ENCODE data around the gene CLPSL2. TPM values are rescaled to one million over a fixed set of nuclear protein-coding genes. Genes with fewer than 3 reads are reported as not detected.

Gene CLPSL2
- total RNA-seq, 1 experiment from 2014 or later, result 1.7 TPM

GRCh38 chr6:35788423-35788982, 12.1 kb downstream of the CLPSL2 start:
- ATAC-seq, result no peak

More at GRCh38 chr6:35788423-35788982, 12.1 kb downstream of the CLPSL2 start:
- no peak for DNase-seq (ENCODE audit: low read depth, low spot score)
- RAD21 ChIA-PET (ENCODE audit: low non-redundant PET in 1 of 2, low total read pairs in 2 of 2, uncharacterized antibody in 2 of 2, unreplicated experiment in 2 of 2), result no interaction called here
- no peak overlapping the region for H2AFZ ChIP-seq (ENCODE audit: low read depth, low read length, poor library complexity, severe bottlenecking)
- H3K9ac ChIP-seq (ENCODE audit: low read length), result no peak overlapping the region
- POLR2A ChIA-PET, result no interaction called here
- no TSS peak for BruUV-seq (replicated peaks)
- CTCF ChIA-PET, result no interaction called here
- no peak overlapping the region for H3K4me3 ChIP-seq (replicated peaks in 1 of 2; ENCODE audit: low read depth in 1 of 2, low read length in 2 of 2)
- H3K9me2 ChIP-seq (ENCODE audit: insufficient read depth), result no peaks in the 10 kb centered on the region
- no peak overlapping the region for H3K27ac ChIP-seq (ENCODE audit: low read depth, low read length)
- intact Hi-C loops (cut with micrococcal nuclease), result no loop called here
- no peak overlapping the region for H3K4me2 ChIP-seq (ENCODE audit: low read length)
- H3K4me1 ChIP-seq (ENCODE audit: control insufficient read depth in 1 of 2, insufficient read depth in 2 of 2, low read length in 2 of 2), result no peaks in the 10 kb centered on the region
- peaks cover 22% of the 10 kb centered on the region; the same call in 1 of the 2 replicates for H3K27me3 ChIP-seq (ENCODE audit: insufficient read depth, low read length)
- no peaks in the 10 kb centered on the region for H3K36me3 ChIP-seq (ENCODE audit: control insufficient read depth in 1 of 2, insufficient read depth in 2 of 2, low read length in 2 of 2)
- H3K79me2 ChIP-seq (ENCODE audit: insufficient read depth, low read length), result no peaks in the 10 kb centered on the region
- H3K9me3 ChIP-seq (ENCODE audit: control insufficient read depth in 1 of 2, insufficient read depth in 1 of 2, low read depth in 1 of 2, low read length in 2 of 2), result no peaks in the 10 kb centered on the region
- H4K20me1 ChIP-seq (ENCODE audit: insufficient read depth), result no peaks in the 10 kb centered on the region
- TF ChIP-seq YY1 (IDR thresholded peaks at IDR 0.05; ENCODE audit: extremely low read depth, insufficient replicate concordance, low read depth, low read length), result no peak
- no peak for TF ChIP-seq EZH2 (IDR thresholded peaks at IDR 0.05)
- TF ChIP-seq ZFX (IDR thresholded peaks at IDR 0.05), result no peak
- TF ChIP-seq ELF1 (IDR thresholded peaks at IDR 0.05; ENCODE audit: borderline replicate concordance, low read depth), result no peak
- no peak for TF ChIP-seq TCF7L2 (IDR thresholded peaks at IDR 0.05; ENCODE audit: borderline replicate concordance, extremely low read depth, insufficient read depth, insufficient read length)
- TF ChIP-seq SIN3A (IDR thresholded peaks at IDR 0.05; ENCODE audit: low read depth), result no peak
- TF ChIP-seq ZBTB33 (IDR thresholded peaks at IDR 0.05; ENCODE audit: extremely low read depth, insufficient replicate concordance, low read length), result no peak
- TF ChIP-seq CTCF (IDR thresholded peaks at IDR 0.05 in 2 of 3, conservative IDR thresholded peaks at IDR 0.05 in 1 of 3; ENCODE audit: borderline replicate concordance in 1 of 3, insufficient read depth in 1 of 3, low read depth in 2 of 3, low read length in 2 of 3), result no peak
- TF ChIP-seq MAX (IDR thresholded peaks at IDR 0.05), result no peak
- TF ChIP-seq POLR2A (IDR thresholded peaks at IDR 0.05; ENCODE audit: borderline replicate concordance, extremely low read depth, insufficient read depth, insufficient read length), result no peak
- TF ChIP-seq SRF (IDR thresholded peaks at IDR 0.05; ENCODE audit: low read depth), result no peak
- TF ChIP-seq SP1 (IDR thresholded peaks at IDR 0.05; ENCODE audit: low read depth), result no peak
- no peak for TF ChIP-seq JUND (IDR thresholded peaks at IDR 0.05)
- no peak for TF ChIP-seq EZH2phosphoT487 (IDR thresholded peaks at IDR 0.05; ENCODE audit: borderline replicate concordance)
- TF ChIP-seq RAD21 (IDR thresholded peaks at IDR 0.05; ENCODE audit: low read depth), result no peak
- TF ChIP-seq ATF3 (IDR thresholded peaks at IDR 0.05), result no peak
- no peak for TF ChIP-seq EGR1 (IDR thresholded peaks at IDR 0.05; ENCODE audit: low read depth)
